NCI-H2171 treated with DMSO at 0.1 percent for 48 hours (cell line): ENCODE data around the gene CDYL2.
"Not testable (repeated sequence)": the region's sequence is repeated elsewhere in the genome, so short reads cannot be mapped to it uniquely, and the experiment has no call there.

Source experiments
- DNase-seq: peaks from one replicate; lab custom pipeline; 2025; lab: John Stamatoyannopoulos, UW

The CDYL2 gene

DNA sequence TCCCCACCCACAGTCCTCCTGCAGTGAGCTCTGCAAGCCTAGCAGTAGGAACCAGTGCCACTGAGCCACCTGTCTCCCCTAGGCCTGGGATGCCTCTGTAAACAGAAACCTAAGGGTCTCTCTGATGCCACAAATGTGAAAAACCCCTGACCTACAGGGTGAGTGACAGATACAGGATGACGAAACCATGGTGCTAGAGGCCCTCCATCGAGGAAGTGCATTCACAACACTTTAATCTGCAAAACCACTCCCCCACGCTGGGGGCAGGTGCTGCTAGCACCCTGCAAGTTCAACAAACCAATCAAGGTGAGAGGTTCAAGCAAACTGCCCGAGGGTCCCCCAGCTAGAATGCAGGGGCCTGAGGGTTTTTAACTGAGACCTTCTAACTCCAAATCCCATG, 59.5 kb downstream of the CDYL2 start:
- no peak for DNase-seq

GRCh38 chr16:80743772-80744171, 60.6 kb downstream of the CDYL2 start:
- no peak for DNase-seq

DNA sequence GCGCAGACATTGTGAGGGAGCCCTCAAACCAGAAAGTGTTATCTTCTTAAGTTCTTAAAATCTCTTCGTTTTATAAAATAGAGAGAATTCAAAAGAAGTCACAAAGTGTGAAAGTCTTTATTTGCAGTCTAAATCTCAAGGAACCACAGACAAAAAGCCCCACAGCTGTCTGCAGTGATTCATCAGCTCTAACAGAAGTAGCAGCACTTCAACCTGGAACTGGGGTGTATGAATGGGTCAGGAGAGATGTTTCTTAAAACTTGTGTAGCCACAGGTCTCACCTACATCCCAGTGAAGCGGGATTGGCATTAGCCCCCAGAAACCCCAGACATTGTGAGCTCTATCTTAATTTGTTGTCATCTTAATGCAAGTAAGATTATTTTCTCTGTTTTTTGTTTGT, 61.1 kb downstream of the CDYL2 start:
- no peak for DNase-seq

GRCh38 chr16:80742331-80742730, 62.1 kb downstream of the CDYL2 start:
- DNase-seq = no peak

GRCh38 chr16:80741724-80742123, 62.7 kb downstream of the CDYL2 start:
- no peak for DNase-seq

DNA sequence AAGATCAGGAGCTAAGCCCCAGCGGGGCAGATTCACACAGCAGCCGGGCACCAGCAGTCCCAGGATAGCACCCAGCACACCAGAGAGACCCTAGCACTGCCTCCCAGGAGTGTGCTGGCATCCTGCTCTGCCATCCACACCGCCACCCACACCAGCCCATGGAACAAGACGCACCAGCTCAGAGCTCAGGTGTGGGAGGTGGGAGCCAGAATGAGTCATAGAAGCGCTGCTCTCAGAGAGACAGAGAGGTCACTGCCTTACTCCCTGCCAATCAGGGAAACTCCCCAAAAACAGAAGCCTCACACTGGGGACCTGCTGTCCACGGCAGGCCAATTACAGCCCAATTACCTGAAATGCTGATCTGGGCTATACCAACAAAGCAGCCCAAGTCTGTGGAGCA, 64.9 kb downstream of the CDYL2 start:
- DNase-seq = no peak

DNA sequence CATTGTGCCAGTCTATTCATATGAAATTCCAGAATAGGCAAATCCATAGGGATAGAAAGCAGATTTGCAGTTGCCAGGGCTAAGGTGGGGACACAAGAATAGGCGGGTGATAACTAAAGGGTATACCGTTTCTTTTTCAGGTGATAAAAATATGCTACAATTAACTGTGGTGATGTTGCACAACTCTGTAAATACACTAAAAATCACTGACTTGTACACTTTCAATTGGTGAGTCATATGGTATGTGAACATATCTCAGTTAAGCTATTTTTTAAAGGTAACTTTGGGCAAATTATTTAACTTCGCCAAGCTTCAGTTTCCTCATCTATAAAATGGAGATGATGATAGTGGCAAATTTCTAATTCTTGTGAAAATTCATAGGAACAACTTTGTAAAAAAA, 65.9 kb downstream of the CDYL2 start:
- DNase-seq = no peak

GRCh38 chr16:80735846-80736245, 68.6 kb downstream of the CDYL2 start:
- no peak for DNase-seq

DNA sequence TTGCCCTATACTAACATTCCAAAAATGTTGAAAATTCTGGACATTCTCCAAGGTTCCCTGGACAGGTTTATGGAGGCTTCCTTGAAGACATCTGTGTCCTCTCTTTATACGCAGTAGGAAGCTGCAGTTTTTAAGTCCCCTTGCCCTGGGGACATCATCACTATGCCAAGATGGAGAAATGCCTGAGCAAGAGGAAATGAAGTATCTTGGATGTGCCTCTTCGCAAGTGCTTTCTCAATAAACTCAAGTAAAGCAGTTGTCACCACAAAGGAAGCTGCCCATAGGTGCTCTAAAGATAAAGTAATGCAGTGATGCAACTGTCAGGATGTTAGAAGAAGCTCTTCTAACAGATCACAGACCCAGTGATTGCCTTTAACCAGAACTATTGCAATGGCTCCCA, 71.0 kb downstream of the CDYL2 start:
- no peak for DNase-seq

DNA sequence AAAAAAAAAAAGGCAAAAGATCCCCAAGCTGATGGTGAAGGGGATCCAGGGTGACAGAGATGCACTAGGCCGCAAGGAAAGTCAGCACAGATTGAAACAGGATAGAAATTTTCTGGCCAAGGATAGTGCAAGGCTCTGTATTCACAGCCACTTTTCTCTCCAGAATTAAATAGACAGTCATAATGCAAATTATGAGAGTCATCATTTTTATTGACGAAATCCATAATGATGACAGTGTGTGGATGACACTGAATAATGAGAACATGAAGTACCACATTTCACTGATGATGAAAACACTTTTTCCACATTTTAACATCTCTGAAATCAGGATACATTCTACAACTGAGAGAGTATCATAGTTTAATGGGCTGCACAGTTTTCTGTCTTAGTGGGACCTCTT, 72.5 kb downstream of the CDYL2 start:
- no peak for DNase-seq

DNA sequence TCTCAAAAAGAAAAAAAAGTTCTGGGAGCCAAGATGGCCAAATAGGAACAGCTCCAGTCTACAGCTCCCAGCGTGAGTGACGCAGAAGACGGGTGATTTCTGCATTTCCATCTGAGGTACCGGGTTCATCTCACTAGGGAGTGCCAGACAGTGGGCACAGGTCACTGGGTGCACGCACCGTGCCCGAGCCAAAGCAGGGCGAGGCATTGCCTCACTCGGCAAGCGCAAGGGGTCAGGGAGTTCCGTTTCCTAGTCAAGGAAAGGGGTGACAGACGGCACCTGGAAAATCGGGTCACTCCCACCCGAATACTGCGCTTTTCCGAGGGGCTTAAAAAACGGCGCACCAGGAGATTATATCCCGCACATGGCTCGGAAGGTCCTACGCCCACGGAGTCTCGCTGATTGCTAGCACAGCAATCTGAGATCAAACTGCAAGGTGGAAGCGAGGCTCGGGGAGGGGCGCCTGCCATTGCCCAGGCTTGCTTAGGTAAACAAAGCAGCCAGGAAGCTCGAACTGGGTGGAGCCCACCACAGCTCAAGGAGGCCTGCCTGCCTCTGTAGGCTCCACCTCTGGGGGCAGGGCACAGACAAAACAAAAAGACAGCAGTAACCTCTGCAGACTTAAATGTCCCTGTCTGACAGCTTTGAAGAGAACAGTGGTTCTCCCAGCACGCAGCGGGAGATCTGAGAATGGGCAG, 77.2 kb downstream of the CDYL2 start:
- not testable (repeated sequence) for DNase-seq

DNA sequence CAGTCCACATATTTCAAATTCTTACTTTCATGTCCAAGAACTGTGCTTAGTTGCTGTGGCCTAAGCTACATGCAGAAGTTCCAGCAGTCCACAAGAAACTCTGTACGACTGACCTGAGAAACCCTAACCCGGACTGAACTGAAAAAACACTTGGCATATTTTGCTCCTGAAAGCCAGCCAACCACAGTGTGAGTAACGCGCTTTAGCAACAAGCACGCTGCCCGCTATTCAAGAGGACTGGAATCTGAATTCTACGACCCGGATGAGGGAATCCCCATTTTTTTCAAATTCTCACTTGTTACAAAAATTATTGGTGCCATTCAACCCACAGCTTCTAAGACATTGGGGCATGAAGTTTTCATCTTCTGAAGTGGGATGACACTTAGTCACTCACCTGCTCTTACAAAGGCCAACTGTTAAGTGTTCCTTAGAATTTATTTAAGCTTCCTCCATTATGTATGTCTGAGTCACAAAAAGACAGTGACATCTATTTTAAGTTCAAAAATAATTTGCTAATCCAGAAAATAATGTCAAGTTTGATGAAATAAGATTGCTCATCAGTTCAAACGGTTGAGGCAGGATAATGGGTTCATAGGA, 78.7 kb downstream of the CDYL2 start:
- DNase-seq = no peak

- no peak for DNase-seq
These were observed 80.4 kb downstream of the CDYL2 start for GRCh38 chr16:80723981-80724380.

GRCh38 chr16:80723091-80723490, 81.3 kb downstream of the CDYL2 start:
- DNase-seq = no peak

- DNase-seq = no peak
These were observed 83.5 kb downstream of the CDYL2 start for GRCh38 chr16:80720804-80721371.

GRCh38 chr16:80719573-80719972, 84.8 kb downstream of the CDYL2 start:
- DNase-seq = no peak

GRCh38 chr16:80718480-80719220, 85.7 kb downstream of the CDYL2 start:
- no peak for DNase-seq

DNA sequence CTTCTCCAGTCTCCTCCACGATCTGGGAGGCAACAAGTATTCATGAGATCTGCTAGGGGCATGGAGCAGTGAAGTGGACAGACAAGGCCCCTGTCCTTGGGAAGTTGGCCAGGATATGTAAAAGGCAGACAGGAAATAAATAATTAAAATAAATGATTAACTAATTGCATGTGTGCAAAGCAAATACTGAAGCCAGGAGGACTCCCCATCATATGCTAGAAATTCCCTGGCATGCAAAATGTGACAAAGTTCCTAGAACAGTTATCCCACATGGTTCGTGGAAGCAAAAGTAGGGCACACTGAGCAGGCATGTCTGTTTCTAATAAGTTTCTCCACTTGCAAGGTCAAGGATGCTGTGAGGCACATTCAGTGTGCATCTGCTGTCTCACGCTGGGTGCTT, 86.8 kb downstream of the CDYL2 start:
- no peak for DNase-seq

DNA sequence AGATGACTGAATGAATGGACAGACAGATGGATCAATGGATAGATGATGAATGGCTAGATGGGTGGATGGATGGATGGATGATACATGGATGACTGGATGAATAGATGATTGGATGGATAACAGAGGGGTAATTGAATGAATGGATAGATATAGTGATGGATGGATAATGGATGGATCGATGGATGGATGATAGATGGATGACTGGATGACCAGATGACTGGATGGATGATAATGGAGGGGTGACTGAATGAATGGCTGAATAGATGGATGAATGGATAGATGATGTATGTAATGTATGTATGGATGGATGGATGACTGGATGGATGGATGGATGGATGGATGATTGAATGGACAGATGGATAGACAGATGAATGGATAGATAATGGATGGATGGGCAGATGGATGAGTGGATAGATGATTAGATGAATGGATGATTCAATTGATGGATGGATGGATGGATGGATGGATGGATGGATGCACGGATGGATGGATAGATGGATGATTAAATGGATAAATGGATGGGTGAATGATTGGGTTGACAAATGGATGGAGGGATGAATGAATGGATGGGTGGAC, 87.7 kb downstream of the CDYL2 start:
- no peak for DNase-seq

- no peak for DNase-seq
These were observed 93.0 kb downstream of the CDYL2 start for GRCh38 chr16:80711406-80711805.

DNA sequence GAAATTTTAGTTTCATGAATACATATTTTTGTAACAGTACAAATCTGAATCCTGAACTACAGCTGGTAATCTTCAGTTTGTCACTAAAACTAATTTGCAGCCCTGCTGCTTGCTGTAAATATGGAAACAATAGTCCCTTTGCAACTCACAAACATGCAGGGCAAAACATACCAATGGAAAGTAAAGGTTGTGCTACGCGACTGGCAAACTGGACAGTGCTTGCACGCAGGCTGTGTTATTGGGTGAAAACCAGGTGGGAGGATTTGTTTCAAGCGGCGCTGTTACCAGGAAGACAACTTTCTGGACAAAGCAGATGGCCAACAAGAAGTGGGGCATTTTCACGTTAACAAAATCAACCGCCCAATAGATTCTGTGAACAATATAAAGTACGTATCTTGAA, 93.5 kb downstream of the CDYL2 start:
- no peak for DNase-seq

DNA sequence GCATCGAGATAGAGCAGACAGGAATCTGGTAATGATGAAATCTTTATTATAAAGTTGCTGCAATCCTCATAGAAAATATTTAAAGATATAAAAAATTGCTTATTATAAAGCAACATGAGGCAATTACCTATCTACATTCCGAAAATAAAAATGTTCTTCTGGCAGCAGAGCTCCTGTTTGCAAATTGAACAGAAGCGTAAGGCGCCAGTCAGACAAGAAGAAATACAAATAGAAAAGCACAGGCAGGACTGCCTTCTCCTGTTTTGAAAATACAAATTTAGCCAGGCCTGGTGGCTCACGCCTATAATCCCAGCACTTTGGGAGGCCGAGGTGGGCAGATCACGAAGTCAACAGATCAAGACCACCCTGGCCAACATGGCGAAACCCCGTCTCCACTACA, 95.6 kb downstream of the CDYL2 start:
- no peak for DNase-seq

- no peak for DNase-seq
These were observed 96.7 kb downstream of the CDYL2 start for GRCh38 chr16:80707686-80708085.
